Activated CD4-positive, CD25-positive, alpha-beta regulatory T cell treated with anti-CD3 and anti-CD28 coated beads, Interleukin-2, amount 50 U/mL, for 72 hours (primary cell): ENCODE results near the gene MYH6.
"Not testable (repeated sequence)": the region's sequence is repeated elsewhere in the genome, so short reads cannot be mapped to it uniquely, and the experiment has no call there.

ENCODE experiments used
- DNase-seq: peaks from one replicate; pipeline ENCODE4 v3.0.0; 2021

MYH6 gene

GRCh38 chr14:23435543-23436326, 27.7 kb upstream of the MYH6 start, which contains the start of gene MYH7:
Gene MYH7, minus strand, starts transcription at chr14:23435660. Its CDS starts 1,928 bp downstream, at chr14:23433732.
- DNase-seq: no peak

GRCh38 chr14:23434488-23435222, 26.6 kb upstream of the MYH6 start:
- peak; percentile 16 for DNase-seq

- peak; percentile 8 for DNase-seq
Measured at GRCh38 chr14:23433457-23433856, 25.4 kb upstream of the MYH6 start.

- DNase-seq: peak; percentile 3
Measured at GRCh38 chr14:23432946-23433345, 24.9 kb upstream of the MYH6 start.

- DNase-seq: peak; percentile 3
Measured at GRCh38 chr14:23432102-23432925, 24.2 kb upstream of the MYH6 start.

GRCh38 chr14:23431486-23431885, 23.4 kb upstream of the MYH6 start:
- peak; percentile 2 for DNase-seq

GRCh38 chr14:23430723-23431085, 22.6 kb upstream of the MYH6 start:
- DNase-seq: peak; percentile 2

GRCh38 chr14:23430016-23430722, 22.1 kb upstream of the MYH6 start:
- no peak for DNase-seq

GRCh38 chr14:23428686-23429495, 20.8 kb upstream of the MYH6 start:
- DNase-seq: no peak

GRCh38 chr14:23425798-23426197, 17.7 kb upstream of the MYH6 start:
- not testable (repeated sequence) for DNase-seq

GRCh38 chr14:23425169-23425568, 17.1 kb upstream of the MYH6 start:
- DNase-seq: no peak

GRCh38 chr14:23423657-23424056, 15.6 kb upstream of the MYH6 start:
- DNase-seq: no peak

- no peak for DNase-seq
Measured at GRCh38 chr14:23421594-23421993, 13.5 kb upstream of the MYH6 start.

GRCh38 chr14:23419646-23420045, 11.6 kb upstream of the MYH6 start:
- DNase-seq: not testable (repeated sequence)

- no peak for DNase-seq
Measured at GRCh38 chr14:23418021-23418420, 9.9 kb upstream of the MYH6 start.

GRCh38 chr14:23417269-23417668, 9.2 kb upstream of the MYH6 start:
- DNase-seq: not testable (repeated sequence)

GRCh38 chr14:23416801-23417200, 8.7 kb upstream of the MYH6 start:
- DNase-seq: no peak

- no peak for DNase-seq
Measured at GRCh38 chr14:23415821-23416778, 8.0 kb upstream of the MYH6 start.

- no peak for DNase-seq
Measured at GRCh38 chr14:23414906-23415820, 7.1 kb upstream of the MYH6 start.
